ENCODE results near the gene DENND4C.

DENND4C gene

GRCh38 chr9:19203058-19203457, 27.4 kb upstream of the DENND4C start:
- H3K27ac ChIP-seq = peak overlapping the region; percentile 97
- TF ChIP-seq CTCF (conservative IDR thresholded peaks at IDR 0.05) = no peak

GRCh38 chr9:19208653-19209052, 21.8 kb upstream of the DENND4C start:
- peak overlapping the region; percentile 97 for H3K27ac ChIP-seq
- no peak for TF ChIP-seq CTCF (conservative IDR thresholded peaks at IDR 0.05)

- H3K27ac ChIP-seq = peak overlapping the region; percentile 97
These were observed 21.3 kb upstream of the DENND4C start for GRCh38 chr9:19209188-19209587.

GRCh38 chr9:19213823-19214222, 16.7 kb upstream of the DENND4C start:
- no peak for TF ChIP-seq CTCF (conservative IDR thresholded peaks at IDR 0.05)
- no peak overlapping the region for H3K27ac ChIP-seq

More at GRCh38 chr9:19209188-19209587, 21.3 kb upstream of the DENND4C start:
- TF ChIP-seq CTCF (conservative IDR thresholded peaks at IDR 0.05) = no peak

GRCh38 chr9:19216466-19216865, 14.0 kb upstream of the DENND4C start:
- H3K27ac ChIP-seq = no peak overlapping the region
- no peak for TF ChIP-seq CTCF (conservative IDR thresholded peaks at IDR 0.05)

GRCh38 chr9:19221326-19221725, 9.2 kb upstream of the DENND4C start:
- H3K27ac ChIP-seq = peak overlapping the region; percentile 44; the same call in 1 of the 2 replicates
- no peak for TF ChIP-seq CTCF (conservative IDR thresholded peaks at IDR 0.05)

GRCh38 chr9:19223724-19224123, 6.8 kb upstream of the DENND4C start:
- no peak for TF ChIP-seq CTCF (conservative IDR thresholded peaks at IDR 0.05)
- no peak overlapping the region for H3K27ac ChIP-seq

GRCh38 chr9:19224563-19224962, 5.9 kb upstream of the DENND4C start:
- H3K27ac ChIP-seq = no peak overlapping the region
- no peak for TF ChIP-seq CTCF (conservative IDR thresholded peaks at IDR 0.05)

All from VCaP (cell line).